HG02610 (cell line): Measurements from ENCODE around the gene CAPN7.

Source experiments
- ATAC-seq: cut with Tn5 transposase; IDR thresholded peaks from one replicate; pipeline ENCODE4 v1.9.1; 2021; ENCODE audit warnings: mild to moderate bottlenecking, moderate library complexity; ENCODE audit not compliant: unreplicated experiment

CAPN7 gene

DNA sequence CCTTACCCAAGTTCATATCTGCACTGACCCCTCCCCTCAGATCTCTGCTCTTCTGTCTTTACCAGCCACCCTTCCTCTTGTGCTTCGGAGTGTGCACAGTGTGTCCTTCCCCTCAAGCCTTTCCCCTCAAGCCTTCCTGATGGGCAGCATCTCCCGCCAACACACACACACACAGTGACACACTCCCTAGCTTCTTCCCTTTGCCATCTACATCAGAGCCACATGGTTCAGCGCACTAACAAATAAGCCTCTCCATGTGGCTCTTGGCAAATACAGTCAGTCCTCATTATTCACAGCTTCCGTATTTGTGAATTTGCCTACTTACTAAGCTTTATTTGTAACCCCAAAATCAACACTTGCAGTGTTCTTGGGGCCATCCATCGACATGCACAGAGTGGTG lies 88.9 kb downstream of the CAPN7 start:
- ATAC-seq = no peak

DNA sequence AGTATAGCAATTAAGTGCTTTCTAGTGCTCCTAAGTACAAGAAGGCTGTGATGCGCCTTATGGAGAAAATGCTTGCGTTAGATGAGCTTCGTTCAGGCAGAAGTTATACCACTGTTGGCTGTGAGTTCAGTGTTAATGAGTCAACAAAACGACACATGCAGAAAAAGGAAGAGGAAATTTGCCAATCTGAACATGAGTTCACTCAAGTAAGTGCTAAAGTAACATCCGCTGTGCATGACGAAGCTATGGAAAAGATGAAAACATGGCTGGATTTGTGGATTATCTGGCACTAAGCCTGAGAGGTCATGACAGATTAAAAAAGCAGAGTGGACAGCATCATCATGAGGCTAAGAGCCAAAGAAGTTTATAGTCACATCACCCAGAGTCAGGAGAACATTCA lies 89.5 kb downstream of the CAPN7 start:
- ATAC-seq = no peak

DNA sequence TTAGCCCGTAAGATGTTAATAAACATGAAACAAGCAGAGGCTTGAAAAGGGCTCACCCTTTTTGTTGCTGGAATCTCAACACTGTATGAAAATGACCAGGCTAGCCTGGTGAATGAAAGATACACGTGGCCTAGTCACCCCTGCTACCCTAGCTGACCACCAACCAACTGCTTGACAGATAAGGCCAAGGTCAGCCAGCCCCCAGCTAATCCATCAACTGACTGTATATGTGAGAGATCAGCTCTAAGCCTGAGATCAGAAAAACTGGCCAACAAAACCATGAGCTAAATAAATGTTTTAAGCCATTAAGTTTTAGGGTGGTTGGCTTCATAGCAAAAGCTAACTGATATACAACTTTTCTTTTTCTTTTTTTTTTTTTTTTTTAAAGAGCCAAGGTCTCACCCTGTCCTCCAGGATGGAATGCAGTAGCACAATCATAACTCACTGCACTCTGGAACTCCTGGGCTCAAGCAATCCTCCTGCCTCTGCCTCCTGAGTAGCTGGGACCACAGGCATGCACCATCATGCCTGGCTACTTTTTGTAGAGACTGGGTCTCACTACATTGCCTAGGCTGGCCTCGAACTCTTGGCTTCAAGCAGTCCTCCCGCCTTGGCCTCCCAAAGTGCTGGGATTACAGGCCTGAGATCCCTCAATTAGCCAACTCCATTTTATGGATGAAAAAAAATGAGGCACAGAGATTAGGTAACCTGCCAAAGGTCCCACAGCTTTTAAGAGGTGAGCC lies 91.7 kb downstream of the CAPN7 start:
- ATAC-seq = no peak

DNA sequence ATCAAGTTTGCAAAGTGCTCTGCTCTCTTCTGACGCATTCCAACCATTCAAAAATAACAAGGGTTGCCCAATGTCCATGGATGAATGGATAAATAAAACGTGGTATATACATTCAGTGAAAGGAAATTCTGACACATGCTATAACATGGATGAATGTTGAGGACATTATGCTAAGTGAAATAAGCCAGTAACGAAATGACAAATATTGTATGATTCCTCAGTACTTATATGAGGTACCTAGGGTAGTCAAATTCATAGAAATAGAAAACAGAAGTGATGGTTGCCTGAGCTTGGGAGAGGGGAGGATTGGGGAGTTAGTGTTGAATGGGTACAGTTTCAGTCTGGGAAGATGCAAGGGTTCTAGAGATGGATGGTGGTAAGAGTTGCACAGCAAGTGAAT lies 92.5 kb downstream of the CAPN7 start:
- no peak for ATAC-seq

DNA sequence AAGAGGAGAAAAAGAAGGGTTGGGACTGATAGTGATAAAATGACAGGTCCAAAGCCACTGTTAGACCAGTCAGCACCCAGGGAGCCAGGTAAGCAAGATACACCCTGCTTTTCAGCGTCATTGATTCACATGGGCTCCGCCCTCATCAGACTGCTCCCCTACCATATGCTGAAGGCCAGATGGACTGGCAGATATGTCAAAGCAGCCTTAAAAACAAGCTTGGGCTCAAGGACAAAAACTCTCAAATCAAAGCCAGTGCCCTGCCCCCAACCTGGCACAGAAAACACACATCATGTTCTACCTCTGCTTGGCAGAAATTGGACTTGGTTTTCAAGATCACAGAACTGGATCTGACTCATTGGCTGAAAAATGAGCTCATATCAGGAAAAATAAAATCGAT lies 93.0 kb downstream of the CAPN7 start:
- ATAC-seq = no peak

DNA sequence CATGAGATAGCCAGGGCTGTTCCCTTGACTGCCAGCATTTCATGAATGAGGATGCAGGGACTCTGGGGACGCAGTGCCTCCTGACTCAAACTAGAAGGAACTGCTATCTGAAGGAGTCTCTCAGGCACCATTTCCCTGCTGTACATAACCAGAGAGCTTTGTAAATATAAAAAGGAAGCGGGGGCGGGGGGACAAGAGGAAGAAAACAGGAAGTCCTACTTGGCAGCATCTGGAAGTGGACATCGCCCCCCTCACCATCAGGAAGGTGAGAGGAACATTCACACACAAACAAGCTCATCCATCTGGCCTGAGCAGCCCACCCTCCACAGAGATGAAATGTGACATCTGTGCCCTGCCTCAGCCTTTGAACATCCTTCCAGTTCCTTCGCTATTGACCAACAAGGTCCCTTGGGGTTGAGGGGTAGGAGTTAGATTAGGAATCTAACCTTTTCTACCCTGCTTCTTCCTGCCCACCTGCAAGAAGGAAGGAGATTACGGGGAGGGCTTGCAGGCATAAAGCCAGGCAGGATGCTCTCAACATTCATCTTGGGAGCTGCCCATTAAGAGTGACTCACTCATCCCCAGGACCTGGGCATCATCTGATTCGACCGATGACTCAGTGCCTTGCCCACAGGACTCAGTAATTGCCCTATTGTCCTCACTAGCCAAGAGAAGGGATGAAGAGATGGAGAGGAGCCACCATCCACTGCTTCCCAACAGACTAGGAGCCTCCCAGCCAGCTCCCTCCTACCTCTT lies 94.5 kb downstream of the CAPN7 start:
- no peak for ATAC-seq

DNA sequence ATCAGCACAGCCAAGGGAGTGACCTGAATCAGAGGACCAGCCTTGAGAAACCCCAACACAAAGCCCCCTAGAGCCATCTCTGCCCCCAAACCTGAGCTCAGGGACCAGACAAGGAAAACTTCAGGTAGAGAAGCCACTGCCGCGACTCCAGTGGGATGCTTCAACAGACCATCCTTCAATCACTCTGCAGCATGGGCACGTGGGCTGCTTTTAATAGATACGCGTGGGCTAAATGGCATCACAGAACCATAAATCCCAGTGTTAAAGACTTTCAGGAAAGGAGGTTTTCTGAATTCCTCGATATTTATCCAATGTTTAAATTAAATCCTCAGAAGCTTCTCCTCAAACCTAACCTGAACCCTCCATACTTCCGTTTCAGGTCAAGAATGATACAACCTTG lies 95.7 kb downstream of the CAPN7 start:
- ATAC-seq = no peak
